ENCODE measurements around the gene TEX50. TPM values are rescaled to one million over a fixed set of nuclear protein-coding genes. Genes with fewer than 3 reads are reported as not detected.
"Not testable (repeated sequence)": the region's sequence is repeated elsewhere in the genome, so short reads cannot be mapped to it uniquely, and the experiment has no call there.

The TEX50 gene
- total RNA-seq, 1 donor from 2014 or later = not detected

DNA sequence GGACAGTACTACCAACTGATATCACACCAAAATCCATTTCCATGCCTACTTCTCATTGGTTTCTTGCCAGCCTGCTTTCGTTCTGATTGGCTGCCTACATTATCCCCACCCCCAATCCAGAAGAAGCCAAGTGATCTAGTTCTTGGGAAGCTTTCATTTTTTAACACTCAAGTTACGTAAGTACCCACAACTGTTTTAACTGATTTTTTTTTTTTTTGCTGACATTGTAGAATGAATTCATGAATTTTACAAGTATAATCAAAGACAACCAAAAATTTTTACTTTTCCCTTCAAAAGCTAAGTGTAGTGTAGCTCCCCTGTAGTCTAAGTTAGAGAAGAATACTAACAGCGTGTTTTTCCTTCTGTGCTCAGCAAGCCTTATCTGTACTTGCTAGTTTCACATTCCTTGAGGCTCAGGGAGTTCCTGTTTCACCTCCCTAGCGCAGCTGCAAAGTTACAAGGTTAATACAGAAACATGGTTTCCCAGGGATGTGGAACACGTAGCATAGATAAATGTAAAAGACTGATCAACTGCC, 32.0 kb upstream of the TEX50 start, which contains the start of gene SLC9C2:
Gene SLC9C2, minus strand, starts transcription at position 17 of the 536 bp plus-strand sequence. CDS start 1,296 bp downstream, outside the sequence.
- no peak within 1 kb of the TSS for H3K4me3 Mint-ChIP-seq (ENCODE audit: unreplicated experiment)
- TF ChIP-seq, protein P1, sequence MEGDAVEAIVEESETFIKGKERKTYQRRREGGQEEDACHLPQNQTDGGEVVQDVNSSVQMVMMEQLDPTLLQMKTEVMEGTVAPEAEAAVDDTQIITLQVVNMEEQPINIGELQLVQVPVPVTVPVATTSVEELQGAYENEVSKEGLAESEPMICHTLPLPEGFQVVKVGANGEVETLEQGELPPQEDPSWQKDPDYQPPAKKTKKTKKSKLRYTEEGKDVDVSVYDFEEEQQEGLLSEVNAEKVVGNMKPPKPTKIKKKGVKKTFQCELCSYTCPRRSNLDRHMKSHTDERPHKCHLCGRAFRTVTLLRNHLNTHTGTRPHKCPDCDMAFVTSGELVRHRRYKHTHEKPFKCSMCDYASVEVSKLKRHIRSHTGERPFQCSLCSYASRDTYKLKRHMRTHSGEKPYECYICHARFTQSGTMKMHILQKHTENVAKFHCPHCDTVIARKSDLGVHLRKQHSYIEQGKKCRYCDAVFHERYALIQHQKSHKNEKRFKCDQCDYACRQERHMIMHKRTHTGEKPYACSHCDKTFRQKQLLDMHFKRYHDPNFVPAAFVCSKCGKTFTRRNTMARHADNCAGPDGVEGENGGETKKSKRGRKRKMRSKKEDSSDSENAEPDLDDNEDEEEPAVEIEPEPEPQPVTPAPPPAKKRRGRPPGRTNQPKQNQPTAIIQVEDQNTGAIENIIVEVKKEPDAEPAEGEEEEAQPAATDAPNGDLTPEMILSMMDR (IDR thresholded peaks at IDR 0.05; ENCODE audit: partially characterized antibody, unreplicated experiment) = no peak
- H3K27ac Mint-ChIP-seq (ENCODE audit: unreplicated experiment) = no peak within 1 kb of the TSS
- no peaks in the 10 kb centered on the region for H3K36me3 Mint-ChIP-seq (ENCODE audit: unreplicated experiment)
- no peak for DNase-seq
- no peaks in the 10 kb centered on the region for H3K27me3 Mint-ChIP-seq (ENCODE audit: unreplicated experiment)
- H3K4me1 Mint-ChIP-seq (ENCODE audit: low read depth, unreplicated experiment) = no peaks in the 10 kb centered on the region
- peaks cover 2% of the 10 kb centered on the region for H3K9me3 Mint-ChIP-seq (ENCODE audit: unreplicated experiment)

DNA sequence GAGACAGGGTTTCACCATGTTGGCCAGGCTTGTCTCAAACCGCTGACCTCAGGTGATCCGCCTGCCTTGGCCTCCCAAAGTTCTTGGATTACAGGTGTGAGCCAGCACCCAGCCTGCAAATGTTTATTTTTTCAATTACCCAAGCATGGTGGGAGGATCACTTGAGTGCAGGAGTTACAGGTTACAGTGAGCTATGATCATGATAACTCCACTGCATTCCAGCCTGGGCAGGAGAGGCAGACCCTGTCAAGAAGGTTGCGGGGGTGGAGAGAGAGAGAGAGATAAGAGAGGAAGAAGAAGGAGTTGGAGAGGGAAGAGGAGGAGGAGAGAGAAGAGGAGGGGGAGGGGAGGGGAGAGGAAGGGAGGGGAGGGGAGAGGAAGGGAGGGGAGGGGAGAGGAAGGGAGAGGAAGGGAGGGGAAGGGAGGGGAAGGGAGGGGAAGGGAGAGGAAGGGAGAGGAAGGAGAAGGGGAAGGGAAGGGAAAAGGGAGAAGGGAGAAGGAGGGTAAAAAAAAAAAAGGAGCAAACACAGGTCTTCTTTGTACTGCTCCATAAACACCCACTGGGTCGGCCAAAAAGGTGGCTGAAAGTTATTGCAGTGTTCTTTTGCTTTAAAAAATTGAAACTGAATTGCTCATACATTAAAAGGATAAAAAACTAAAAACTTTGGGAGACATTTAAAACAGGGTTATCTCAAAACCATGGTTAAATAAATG, 26.5 kb upstream of the TEX50 start:
- Mint-ChIP-seq H3K27ac (ENCODE audit: unreplicated experiment) (no peak overlapping the region), H3K36me3 (ENCODE audit: unreplicated experiment) (no peaks in the 10 kb centered on the region), H3K27me3 (ENCODE audit: unreplicated experiment) (peaks cover 4% of the 10 kb centered on the region), H3K4me3 (ENCODE audit: unreplicated experiment) (no peak overlapping the region), H3K4me1 (ENCODE audit: low read depth, unreplicated experiment) (no peaks in the 10 kb centered on the region), H3K9me3 (ENCODE audit: unreplicated experiment) (peaks cover 5% of the 10 kb centered on the region)
- TF ChIP-seq, protein P1 (IDR thresholded peaks at IDR 0.05; ENCODE audit: partially characterized antibody, unreplicated experiment) = no peak
- DNase-seq = no peak

DNA sequence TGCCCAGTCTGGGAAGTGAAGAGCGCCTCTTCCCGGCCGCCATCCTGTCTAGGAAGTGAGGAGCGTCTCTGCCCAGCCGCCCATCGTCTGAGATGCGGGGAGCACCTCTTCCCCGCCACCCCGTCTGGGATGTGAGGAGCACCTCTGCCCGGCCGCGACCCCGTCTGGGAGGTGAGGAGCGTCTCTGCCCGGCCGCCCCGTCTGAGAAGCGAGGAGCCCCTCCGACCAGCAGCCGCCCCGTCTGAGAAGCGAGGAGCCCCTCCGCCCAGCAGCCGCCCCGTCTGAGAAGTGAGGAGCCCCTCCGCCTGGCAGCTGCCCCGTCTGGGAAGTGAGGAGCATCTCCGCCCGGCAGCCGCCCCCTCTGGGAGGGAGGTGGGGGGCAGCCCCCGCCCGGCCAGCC, 22.1 kb upstream of the TEX50 start:
- not testable (repeated sequence) for H3K4me3 Mint-ChIP-seq (ENCODE audit: unreplicated experiment); H3K27ac Mint-ChIP-seq (ENCODE audit: unreplicated experiment); H3K27me3 Mint-ChIP-seq (ENCODE audit: unreplicated experiment); DNase-seq; H3K4me1 Mint-ChIP-seq (ENCODE audit: low read depth, unreplicated experiment); H3K9me3 Mint-ChIP-seq (ENCODE audit: unreplicated experiment); H3K36me3 Mint-ChIP-seq (ENCODE audit: unreplicated experiment)

DNA sequence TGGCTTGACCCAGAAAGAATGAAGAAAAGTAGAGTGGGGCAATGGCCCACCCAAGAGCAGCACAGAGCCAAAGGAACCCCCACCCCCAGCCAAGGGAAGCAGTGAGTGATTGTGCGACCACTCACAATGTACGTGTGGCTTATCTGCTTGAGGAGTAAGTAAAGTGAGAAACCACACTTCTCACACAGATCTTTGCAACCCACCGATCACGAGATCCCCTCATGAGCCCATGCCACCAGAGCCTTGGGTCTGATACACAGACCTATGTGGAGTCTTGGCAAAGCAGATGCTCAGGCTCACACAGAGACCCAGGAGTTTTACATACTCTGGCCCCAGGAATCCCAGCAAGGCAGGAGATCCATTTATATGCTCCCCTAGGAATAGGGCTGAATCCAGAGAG, 18.3 kb upstream of the TEX50 start:
- Mint-ChIP-seq H3K9me3 (ENCODE audit: unreplicated experiment) (peaks cover 13% of the 10 kb centered on the region), H3K27me3 (ENCODE audit: unreplicated experiment) (peaks cover 3% of the 10 kb centered on the region), H3K27ac (ENCODE audit: unreplicated experiment) (peak overlapping the region; percentile 43), H3K4me1 (ENCODE audit: low read depth, unreplicated experiment) (peaks cover 3% of the 10 kb centered on the region), H3K36me3 (ENCODE audit: unreplicated experiment) (peaks cover 11% of the 10 kb centered on the region), H3K4me3 (ENCODE audit: unreplicated experiment) (no peak overlapping the region)
- no peak for DNase-seq
- TF ChIP-seq, protein P1 (IDR thresholded peaks at IDR 0.05; ENCODE audit: partially characterized antibody, unreplicated experiment) = no peak

DNA sequence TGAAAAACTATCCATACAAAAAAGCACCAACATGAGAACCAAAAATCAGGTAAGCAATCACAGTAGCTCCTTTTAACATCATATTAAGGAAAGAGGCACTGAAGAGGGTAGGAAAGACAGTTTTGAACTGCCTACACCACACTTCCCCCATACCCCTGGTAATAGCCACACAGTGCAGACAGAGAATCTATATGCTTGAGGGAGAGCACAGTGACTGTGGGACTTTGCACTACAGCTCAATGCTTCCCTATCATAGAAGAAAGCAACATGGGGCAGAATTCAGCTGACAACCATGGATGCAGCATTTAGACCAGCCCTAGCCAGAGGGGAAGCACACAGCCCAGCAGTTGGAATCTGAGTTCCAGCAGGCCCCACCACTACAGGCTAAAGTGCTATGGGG, 7.9 kb upstream of the TEX50 start:
- H3K27me3 Mint-ChIP-seq (ENCODE audit: unreplicated experiment) = peaks cover 2% of the 10 kb centered on the region
- DNase-seq = no peak
- H3K36me3 Mint-ChIP-seq (ENCODE audit: unreplicated experiment) = no peaks in the 10 kb centered on the region
- peaks cover 3% of the 10 kb centered on the region for H3K9me3 Mint-ChIP-seq (ENCODE audit: unreplicated experiment)
- H3K27ac Mint-ChIP-seq (ENCODE audit: unreplicated experiment) = no peak overlapping the region
- no peaks in the 10 kb centered on the region for H3K4me1 Mint-ChIP-seq (ENCODE audit: low read depth, unreplicated experiment)
- TF ChIP-seq, protein P1 (IDR thresholded peaks at IDR 0.05; ENCODE audit: partially characterized antibody, unreplicated experiment) = no peak
- no peak overlapping the region for H3K4me3 Mint-ChIP-seq (ENCODE audit: unreplicated experiment)
